22Rv1 (cell line): ENCODE results near the gene TARP.

Experiments
- H3K27ac ChIP-seq: fragments of 450-650 bp; 2 replicates; pipeline ENCODE4 v1.5.1; 2017
- CTCF ChIP-seq: fragments of 450-650 bp; IDR thresholded peaks from 2 replicates; pipeline ENCODE4 v1.5.1; 2017; ENCODE audit warnings: mild to moderate bottlenecking
- ZFX ChIP-seq: fragments of 450-650 bp; IDR thresholded peaks from 2 replicates; pipeline ENCODE4 v1.6.1; 2017; ENCODE audit warnings: antibody characterized with exemption, borderline replicate concordance

Gene TARP

GRCh38 chr7:38232502-38233366 is 40.7 kb downstream of the TARP start:
- TF ChIP-seq ZFX: no peak
- H3K27ac ChIP-seq: peak overlapping the region; percentile 42

- TF ChIP-seq ZFX (no peak), CTCF (no peak)
- peak overlapping the region; percentile 28; the same call in 1 of the 2 replicates for H3K27ac ChIP-seq
These were observed 43.4 kb downstream of the TARP start for GRCh38 chr7:38229884-38230642.

GRCh38 chr7:38229386-38229785 is 44.0 kb downstream of the TARP start:
- peak overlapping the region; percentile 28; the same call in 1 of the 2 replicates for H3K27ac ChIP-seq
- TF ChIP-seq CTCF (no peak), ZFX (no peak)

- no peak for TF ChIP-seq CTCF
- TF ChIP-seq ZFX: no peak
- H3K27ac ChIP-seq: peak overlapping the region; percentile 97; the same call in 1 of the 2 replicates
These were observed 49.0 kb downstream of the TARP start for GRCh38 chr7:38224392-38224791.

GRCh38 chr7:38223306-38223705 is 50.1 kb downstream of the TARP start:
- H3K27ac ChIP-seq: peak overlapping the region; percentile 97
- TF ChIP-seq ZFX: no peak
- TF ChIP-seq CTCF: no peak

- H3K27ac ChIP-seq: peak overlapping the region; percentile 97
- TF ChIP-seq CTCF (peak; percentile 96), ZFX (no peak)
These were observed 50.8 kb downstream of the TARP start for GRCh38 chr7:38222481-38223096.

- TF ChIP-seq ZFX (no peak), CTCF (no peak)
These were observed 53.0 kb downstream of the TARP start for GRCh38 chr7:38220452-38220851.

More at GRCh38 chr7:38220452-38220851, 53.0 kb downstream of the TARP start:
- H3K27ac ChIP-seq: peak overlapping the region; percentile 97
